GM18505 (cell line): ENCODE measurements around the gene LY6G5C.
"Not testable (repeated sequence)": the region's sequence is repeated elsewhere in the genome, so short reads cannot be mapped to it uniquely, and the experiment has no call there.

ENCODE experiments used
- ATAC-seq: cut with Tn5 transposase; IDR thresholded peaks from one replicate; pipeline ENCODE4 v1.9.1; 2021; ENCODE audit not compliant: unreplicated experiment
- POLR2A ChIP-seq: IDR thresholded peaks from 4 replicates; pipeline ENCODE4 v1.6.1; 2011; ENCODE audit warnings: borderline replicate concordance; ENCODE audit not compliant: insufficient read depth, insufficient read length; ENCODE audit errors: extremely low read depth

Gene LY6G5C

DNA sequence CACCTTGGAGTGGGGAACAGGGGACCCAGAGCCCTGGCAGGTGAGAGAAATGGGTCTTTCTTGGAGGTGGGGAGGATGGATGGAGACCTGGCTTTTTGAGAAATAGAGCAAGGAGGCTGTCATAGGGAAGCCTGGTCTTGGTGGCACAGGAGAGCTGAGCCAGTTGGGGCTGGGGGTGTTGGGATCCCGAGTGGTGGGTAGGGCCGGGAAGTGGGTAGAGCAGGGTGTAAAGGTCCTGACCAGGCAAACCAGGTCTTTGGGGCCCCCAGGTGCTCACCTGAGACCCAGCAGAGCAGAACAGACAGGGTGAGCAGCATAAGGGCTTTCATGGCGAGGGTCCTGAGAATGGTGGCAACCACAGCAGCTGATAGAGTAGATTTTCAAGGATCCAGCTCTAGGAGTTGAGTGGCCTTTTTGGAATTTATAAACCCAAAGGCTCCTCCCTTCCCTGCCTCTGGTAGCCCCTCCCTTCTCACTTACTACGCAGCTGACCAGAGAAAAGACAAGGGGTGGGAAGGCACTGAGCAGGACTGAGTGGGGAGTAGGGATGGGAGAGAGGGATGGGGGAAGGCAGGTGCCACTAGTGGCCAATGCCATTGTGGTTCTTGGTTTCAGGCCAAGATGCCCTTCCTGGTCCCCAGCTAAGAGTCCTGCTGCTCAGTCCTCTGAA, 40.6 kb upstream of the LY6G5C start, which contains the start of gene LY6G6C:
TSS of gene LY6G6C (minus strand) at position 396 of the 670 bp plus-strand sequence. CDS start at position 329, 67 bp downstream.
- no peak for ATAC-seq
- TF ChIP-seq POLR2A: no peak

DNA sequence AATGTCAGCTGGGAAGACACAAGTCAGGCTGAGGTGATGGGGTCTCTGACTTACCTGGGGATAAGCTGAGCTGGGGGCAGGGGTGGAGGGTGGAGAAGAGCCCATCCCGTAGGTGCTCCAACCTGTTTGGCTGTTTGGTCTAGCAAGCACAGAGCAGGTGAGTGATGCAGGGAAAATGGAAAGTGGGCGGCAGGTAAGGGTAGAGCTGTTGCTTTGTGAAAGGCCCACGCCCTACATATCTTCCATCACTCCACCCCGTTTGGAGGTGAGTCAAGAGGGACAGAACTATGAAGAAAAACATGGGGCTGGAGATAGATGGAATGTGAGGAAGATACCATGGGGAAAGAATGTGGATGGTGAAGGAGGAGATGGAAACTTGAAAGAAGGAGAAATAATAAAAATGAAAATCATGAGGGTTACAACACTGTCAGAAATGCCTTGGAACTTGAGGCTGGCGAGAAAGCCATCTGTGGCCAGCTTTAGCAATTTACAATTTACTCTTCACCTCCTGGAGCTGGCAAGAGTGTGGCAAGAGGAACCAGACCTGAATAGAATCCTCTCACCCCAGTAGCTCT, 39.4 kb upstream of the LY6G5C start:
- no peak for TF ChIP-seq POLR2A
- ATAC-seq: no peak

DNA sequence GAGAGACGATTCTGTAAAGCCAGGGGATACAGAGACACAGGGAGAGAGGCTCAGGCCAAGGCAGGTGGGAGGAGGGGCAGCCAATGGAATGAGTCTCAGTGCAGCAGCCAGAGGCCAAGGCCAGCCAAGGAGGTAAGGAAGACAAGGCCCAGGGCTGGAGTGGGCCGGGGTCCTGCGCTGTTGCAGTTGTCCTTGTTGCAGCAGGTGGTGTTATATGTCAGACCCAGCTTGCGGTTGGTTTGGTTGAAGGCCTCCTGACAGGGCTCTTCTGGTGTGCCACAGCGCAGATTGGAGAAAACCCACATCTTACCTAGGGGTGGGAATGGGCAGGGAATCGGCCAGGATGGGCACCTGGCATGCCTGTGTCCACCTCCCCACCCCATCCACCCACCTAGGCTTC, 38.1 kb upstream of the LY6G5C start:
- no peak for ATAC-seq

DNA sequence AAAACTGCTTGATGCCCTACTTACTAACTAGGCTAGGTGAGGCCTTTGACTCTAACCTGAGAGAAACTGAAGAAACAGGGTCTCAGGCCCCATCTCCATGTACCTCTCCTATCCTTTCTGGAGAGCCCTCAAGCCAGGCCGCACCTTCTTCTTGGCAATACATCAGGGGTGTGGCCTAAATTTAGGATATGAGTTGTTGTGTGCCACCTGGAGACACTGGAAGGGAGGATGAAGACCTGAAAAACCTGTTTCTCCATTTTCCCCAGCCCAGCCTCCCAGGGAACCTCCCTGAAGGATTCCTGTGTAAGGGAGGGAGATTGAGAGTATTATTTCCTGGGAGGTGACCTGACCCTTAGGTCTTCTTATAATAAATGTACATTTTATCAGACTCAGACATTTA, 37.4 kb upstream of the LY6G5C start:
- no peak for TF ChIP-seq POLR2A
- ATAC-seq: no peak

More for the DNA sequence above, 38.1 kb upstream of the LY6G5C start:
- no peak for TF ChIP-seq POLR2A

DNA sequence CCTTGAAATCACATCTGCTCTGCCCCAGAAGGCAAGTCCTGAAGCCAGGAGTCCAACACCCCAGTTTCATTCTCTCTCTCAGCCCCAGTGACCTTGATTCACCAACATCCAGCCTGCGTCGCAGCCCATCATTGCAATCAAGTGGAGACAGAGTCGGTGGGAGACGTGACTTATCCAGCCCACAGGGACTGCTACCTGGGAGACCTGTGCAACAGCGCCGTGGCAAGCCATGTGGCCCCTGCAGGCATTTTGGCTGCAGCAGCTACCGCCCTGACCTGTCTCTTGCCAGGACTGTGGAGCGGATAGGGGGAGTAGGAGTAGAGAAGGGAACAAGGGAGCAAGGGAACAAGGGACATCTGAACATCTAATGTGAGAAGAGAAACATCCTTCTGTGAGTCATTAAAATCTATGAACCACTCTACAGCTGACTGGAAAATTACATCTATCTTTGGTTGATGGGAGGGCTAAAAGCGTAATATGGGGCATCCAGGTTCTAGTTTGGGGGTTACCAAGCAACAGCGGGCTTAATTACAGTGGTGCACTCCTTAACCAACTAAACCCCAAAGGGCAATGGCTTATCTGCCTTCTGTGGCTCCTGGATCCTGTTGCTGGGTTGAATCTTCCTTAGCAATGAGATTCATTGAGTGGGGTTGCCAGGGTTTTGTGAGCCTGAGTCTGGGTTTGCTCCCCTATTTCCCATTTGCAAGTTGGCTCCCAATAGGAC, 36.8 kb upstream of the LY6G5C start:
- no peak for ATAC-seq
- TF ChIP-seq POLR2A: no peak

DNA sequence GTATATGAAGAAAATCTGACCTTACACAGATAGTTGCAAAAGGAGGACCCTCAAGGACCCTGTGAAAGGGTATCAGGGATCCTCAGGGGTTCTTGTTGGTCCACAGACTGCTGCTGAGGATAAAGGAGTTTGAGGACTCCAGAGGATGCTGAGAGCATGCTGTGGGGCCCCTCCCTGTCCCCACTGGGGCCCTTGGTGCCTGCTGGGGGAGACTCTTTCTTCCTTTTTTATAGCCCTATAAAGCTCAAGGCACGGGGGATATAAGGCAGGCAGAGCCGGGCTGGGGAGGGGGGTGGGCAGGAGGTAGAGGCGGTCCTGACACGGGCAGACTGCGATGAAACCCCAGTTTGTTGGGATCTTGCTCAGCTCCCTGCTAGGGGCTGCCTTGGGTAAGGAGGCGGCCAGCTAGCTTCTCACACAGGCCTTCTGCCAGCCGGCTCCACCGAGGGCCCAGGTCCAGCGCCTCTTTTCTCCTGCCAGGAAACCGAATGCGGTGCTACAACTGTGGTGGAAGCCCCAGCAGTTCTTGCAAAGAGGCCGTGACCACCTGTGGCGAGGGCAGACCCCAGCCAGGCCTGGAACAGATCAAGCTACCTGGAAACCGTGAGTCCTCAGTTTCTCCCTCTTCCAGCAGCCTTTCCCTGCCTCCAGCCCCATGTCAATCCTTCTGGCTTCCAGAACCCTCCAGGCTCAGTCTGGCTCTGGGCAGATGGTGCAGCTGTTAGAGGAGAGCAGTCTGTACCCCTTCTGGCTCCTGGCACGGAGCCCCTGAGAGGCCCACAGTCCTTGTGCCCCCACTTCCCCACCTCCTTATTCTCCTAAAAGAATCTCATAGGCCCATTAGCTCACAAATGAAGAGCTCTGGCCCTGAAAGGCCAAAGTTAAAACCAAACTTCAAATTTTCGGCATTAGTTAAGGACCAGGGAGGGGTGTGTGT, 34.4 kb upstream of the LY6G5C start, which contains the start of gene LY6G6D:
TSS of gene LY6G6D (plus strand) at position 327 of the 937 bp plus-strand sequence. CDS start at position 335, 8 bp downstream.
- ATAC-seq: no peak
- no peak for TF ChIP-seq POLR2A

DNA sequence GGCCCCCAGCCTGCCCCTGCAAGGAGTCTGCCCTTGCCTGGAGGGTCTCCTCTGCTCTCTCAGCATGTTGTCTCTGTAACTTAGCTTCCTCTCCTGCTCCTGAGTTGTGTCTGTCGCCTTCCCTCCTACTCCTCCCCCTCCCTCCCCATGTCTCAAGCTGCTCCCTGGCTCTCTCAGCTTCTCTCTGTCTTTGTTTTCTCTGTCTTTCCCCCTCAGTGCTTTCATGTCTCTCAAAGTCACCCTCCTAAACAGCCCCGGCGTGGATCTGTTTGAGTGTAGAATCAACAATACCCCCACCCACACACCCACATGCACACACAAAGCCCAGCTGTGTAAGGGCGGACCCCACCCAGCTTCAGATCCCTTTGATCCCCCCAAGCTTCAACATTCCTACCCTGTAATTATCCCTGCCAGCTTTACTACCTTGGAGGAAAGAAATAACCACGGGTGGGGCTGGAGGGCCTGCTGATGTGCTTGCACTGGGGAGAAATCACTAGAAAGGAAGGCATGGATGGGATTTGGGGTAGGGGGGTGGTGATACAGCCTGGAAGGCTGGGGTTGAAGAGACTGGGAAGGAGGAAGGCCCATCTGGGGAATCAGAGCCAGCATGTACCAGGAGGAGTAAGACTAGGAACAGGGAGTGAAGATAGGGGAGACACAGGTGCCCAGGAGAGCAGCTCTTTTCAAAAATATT, 33.3 kb upstream of the LY6G5C start:
- ATAC-seq: no peak
- TF ChIP-seq POLR2A: no peak

DNA sequence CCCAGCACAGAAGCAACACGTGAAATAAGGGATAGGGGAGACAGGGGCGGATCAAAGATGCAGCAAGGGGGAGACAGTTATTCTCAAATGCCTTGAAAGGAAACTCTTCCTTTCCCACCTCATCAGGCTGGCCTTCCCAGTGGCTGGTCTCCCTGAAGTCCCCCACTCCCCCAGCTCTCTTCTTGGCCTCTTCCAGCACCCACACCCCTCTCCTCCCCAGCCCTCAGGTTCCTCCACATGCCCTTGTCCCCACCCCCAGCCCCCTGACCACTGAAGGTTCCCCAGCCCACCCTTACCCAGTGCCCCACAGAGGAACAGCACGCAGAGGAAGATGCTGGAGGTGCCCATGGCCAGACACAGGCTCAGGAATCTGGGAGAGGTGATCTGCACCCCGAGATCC, 32.6 kb upstream of the LY6G5C start:
- ATAC-seq: no peak

DNA sequence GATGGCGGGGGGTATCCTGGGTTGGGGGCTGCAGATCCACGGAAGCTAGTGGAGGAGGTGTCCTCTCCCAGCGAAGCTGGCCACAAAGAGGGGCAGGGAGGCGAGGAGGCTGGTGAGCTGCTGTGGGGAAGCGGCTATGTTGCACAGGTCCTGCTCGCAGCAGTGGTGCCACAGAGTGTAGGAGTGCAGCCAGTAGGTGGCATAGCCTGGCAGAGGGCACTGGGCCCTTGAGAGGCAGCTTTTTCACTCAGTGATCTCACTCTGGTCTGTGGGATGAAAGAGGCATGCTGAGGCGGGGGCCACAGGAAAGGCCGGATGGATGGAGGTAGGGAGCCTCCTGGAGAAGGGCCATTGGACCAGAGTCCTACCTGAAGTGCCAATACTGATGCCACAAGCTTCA, 31.4 kb upstream of the LY6G5C start:
- no peak for TF ChIP-seq POLR2A
- no peak for ATAC-seq

More for the DNA sequence above, 32.6 kb upstream of the LY6G5C start:
- no peak for TF ChIP-seq POLR2A

DNA sequence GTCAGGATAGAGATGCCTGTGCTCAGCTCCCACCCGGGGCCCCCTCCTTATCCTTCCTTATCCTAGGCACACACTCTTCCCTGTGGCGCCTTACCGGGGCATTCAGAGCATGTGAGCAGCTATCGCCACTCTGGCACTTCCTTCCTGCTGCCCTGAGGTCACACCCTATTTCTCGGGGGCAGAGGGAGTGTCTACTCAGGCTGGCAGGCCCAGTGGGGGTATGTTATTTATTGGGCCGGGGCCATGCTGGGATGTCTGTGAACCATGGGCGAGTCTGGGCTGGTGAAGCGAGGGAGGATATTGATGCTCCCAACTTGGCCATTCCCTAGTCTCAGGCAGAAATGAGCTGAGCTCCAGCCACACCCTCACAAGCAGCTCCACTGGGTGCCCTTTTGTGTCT, 30.4 kb upstream of the LY6G5C start:
- no peak for ATAC-seq
- no peak for TF ChIP-seq POLR2A

DNA sequence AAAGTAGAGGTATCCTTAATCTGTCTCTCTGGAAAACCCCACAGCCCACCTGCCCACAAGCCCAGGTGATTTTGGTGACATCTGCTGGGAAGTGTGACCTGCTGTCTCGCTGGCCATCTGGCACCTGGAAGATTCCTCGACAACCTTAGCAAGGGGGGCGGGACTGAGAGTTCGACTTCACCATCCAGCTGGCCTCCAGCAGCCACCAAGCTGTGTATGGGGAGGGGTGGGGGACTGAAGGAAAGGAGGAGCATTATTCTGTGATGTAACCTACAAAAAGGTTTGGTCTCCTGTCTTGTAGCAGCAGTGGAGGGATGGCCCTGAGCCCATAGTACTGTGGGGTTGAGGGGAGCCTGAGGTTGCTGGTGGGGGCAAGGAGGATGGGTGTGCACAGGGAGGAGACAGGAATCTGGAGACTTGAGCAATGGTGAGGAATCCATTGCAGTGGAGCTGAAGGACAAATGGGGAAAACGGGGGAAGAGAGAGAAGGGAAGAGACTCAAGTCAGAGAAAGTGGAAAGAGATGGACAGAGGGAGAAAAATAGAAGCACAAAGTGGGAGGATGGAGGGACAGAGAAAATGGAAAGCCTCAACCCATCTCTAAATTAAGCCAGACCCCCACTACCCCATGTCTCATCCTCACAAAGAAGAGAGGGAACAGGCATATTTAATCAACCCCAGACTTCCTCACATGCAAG, 29.8 kb upstream of the LY6G5C start:
- TF ChIP-seq POLR2A: no peak
- ATAC-seq: no peak

DNA sequence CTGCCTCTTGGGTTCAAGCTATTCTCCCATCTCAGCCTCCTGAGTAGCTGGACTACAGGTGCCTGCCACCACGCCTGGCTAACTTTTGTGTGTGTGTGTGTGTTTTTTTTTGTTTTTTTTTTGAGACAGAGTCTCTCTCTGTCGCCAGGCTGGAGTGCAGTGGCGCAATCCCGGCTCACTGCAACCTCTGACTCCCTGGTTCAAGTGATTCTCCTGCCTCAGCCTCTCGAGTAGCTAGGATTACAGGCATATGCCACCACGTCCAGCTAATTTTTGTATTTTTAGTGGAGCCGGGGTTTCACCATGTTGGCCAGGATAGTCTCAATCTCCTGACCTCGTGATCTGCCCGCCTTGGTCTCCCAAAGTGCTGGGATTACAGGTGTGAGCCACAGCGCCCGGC, 28.3 kb upstream of the LY6G5C start:
- not testable (repeated sequence) for ATAC-seq
